GM19239 (cell line): ENCODE data around the gene RALB.

Experiments used
- DNase-seq: peaks from one replicate; pipeline ENCODE4 v3.0.0; 2011; ENCODE audit warnings: low spot score; ENCODE audit not compliant: insufficient read length
- FAIRE-seq: peaks from 2 replicates; lab custom pipeline; 2011; peaks lifted over from hg19 to GRCh38; lab: Jason Lieb, UNC

RALB gene

GRCh38 chr2:120252225-120253020 is at the start of gene RALB:
TSS of gene RALB (plus strand) at chr2:120252852. CDS start at chr2:120278665, 25,813 bp downstream.
- peak; percentile 97 for FAIRE-seq

GRCh38 chr2:120203251-120204021 is 49.2 kb upstream of the RALB start:
- DNase-seq (no peak), FAIRE-seq (no peak)

More at GRCh38 chr2:120252225-120253020, at the start of gene RALB:
- peak; percentile 99 for DNase-seq

GRCh38 chr2:120204022-120204405 is 48.6 kb upstream of the RALB start:
- FAIRE-seq: no peak
- DNase-seq: no peak

- no peak for DNase-seq
- no peak for FAIRE-seq
Measured at GRCh38 chr2:120204417-120204816, 48.2 kb upstream of the RALB start.

GRCh38 chr2:120204945-120205670 is 47.5 kb upstream of the RALB start:
- DNase-seq: no peak
- FAIRE-seq: no peak

GRCh38 chr2:120206022-120206581 is 46.5 kb upstream of the RALB start:
- FAIRE-seq: no peak
- DNase-seq: no peak

- FAIRE-seq: no peak
- no peak for DNase-seq
Measured at GRCh38 chr2:120208381-120209353, 44.0 kb upstream of the RALB start.

GRCh38 chr2:120209427-120210269 is 43.0 kb upstream of the RALB start:
- DNase-seq (no peak), FAIRE-seq (no peak)

GRCh38 chr2:120210270-120210693 is 42.4 kb upstream of the RALB start:
- FAIRE-seq (no peak), DNase-seq (no peak)

GRCh38 chr2:120218181-120218580 is 34.5 kb upstream of the RALB start:
- no peak for FAIRE-seq
- DNase-seq: no peak

- no peak for FAIRE-seq
- DNase-seq: no peak
Measured at GRCh38 chr2:120219291-120219690, 33.4 kb upstream of the RALB start.

- DNase-seq (no peak), FAIRE-seq (no peak)
Measured at GRCh38 chr2:120219766-120220165, 32.9 kb upstream of the RALB start.

GRCh38 chr2:120220756-120221155 is 31.9 kb upstream of the RALB start:
- no peak for FAIRE-seq

GRCh38 chr2:120221616-120222015 is 31.0 kb upstream of the RALB start:
- FAIRE-seq (no peak), DNase-seq (no peak)

More at GRCh38 chr2:120220756-120221155, 31.9 kb upstream of the RALB start:
- DNase-seq: no peak

GRCh38 chr2:120222186-120223033 is 30.2 kb upstream of the RALB start:
- peak; percentile 62 for FAIRE-seq
- DNase-seq: no peak

GRCh38 chr2:120223034-120223912 is 29.4 kb upstream of the RALB start, which contains the start of gene TMEM185B:
TSS of gene TMEM185B (minus strand) at chr2:120223400. CDS start at chr2:120222976, 424 bp downstream.
- DNase-seq: peak; percentile 96

More at GRCh38 chr2:120223034-120223912, 29.4 kb upstream of the RALB start, which contains the start of gene TMEM185B:
- FAIRE-seq: peak; percentile 70
